Body of pancreas (tissue), 4 donors: ENCODE data around the gene TEX30. TPM values are rescaled to one million over a fixed set of nuclear protein-coding genes. Genes with fewer than 3 reads are reported as not detected.

Experiments
- ATAC-seq: fragments of 150-250 bp; one replicate; pipeline ENCODE4 v1.9.1; 2016
- DNase-seq, 4 donors: peaks; one replicate each; pipeline ENCODE4 v3.0.0-alpha.2; 2019
- H3K27ac ChIP-seq, 4 donors: fragments of 200-600 bp; sonication (generic); 1 replicate in 3 of 4; 2 replicates in 1 of 4; pipeline versions ENCODE4 v1.5.1 to v1.6.1; 2016 to 2019; ENCODE audit warnings: mild to moderate bottlenecking in 1 of 4, mixed read lengths in 1 of 4, moderate library complexity in 1 of 4
- H3K27me3 ChIP-seq, 2 donors: fragments of 200-600 bp; sonication (generic); one replicate each; pipeline ENCODE4 v1.6.0; 2016; ENCODE audit warnings: mild to moderate bottlenecking in 1 of 2
- H3K36me3 ChIP-seq, 2 donors: fragments of 200-600 bp; sonication (generic); replicated peaks in 1 of 2; 2 replicates each; pipeline ENCODE4 v1.5.1; 2016; ENCODE audit warnings: low read depth in 2 of 2; ENCODE audit not compliant: insufficient read depth in 1 of 2
- H3K4me1 ChIP-seq: fragments of 200-600 bp; sonication (generic); one replicate; pipeline ENCODE4 v1.6.0; 2016
- H3K4me3 ChIP-seq, 2 donors: fragments of 200-600 bp; sonication (generic); 1 replicate in 1 of 2; 2 replicates in 1 of 2; pipeline ENCODE4 v1.5.1; 2016 to 2019
- H3K9me3 ChIP-seq, 3 donors: fragments of 200-600 bp; sonication (generic); 1 replicate in 2 of 3; 2 replicates in 1 of 3; pipeline ENCODE4 v1.5.1; 2016
- POLR2A ChIP-seq, 3 donors: fragments of 450-650 bp; IDR thresholded peaks; one replicate each; pipeline ENCODE4 v1.6.1; 2016; ENCODE audit warnings: antibody characterized with exemption in 3 of 3, mild to moderate bottlenecking in 2 of 3
- WGBS, 2 donors: methylation state at CpG; one replicate each; pipeline ENCODE4 v1.1.5; 2017; 5-methylcytosine and 5-hydroxymethylcytosine counted together
- intact Hi-C: fragments of 100-400 bp; cut with DNase I; formaldehyde crosslinking; loops from one replicate; pipeline ENCODE4 v1.15.1; 2023
- total RNA-seq, 2 donors: library from RNA; depleted of rRNA; stranded (reverse); fragments of >200 nt; gene quantifications; one replicate each; pipeline ENCODE4 v1.1.0, GENCODE V29; 2016
- TF ChIP-seq, protein P1 (sequence below), 7 experiments: fragments of 450-650 bp in 4 of 7; fragments of 200-600 bp in 3 of 7; sonication (generic) in 3 of 7; IDR thresholded peaks; one replicate each; pipeline ENCODE4 v1.5.1; 2016 to 2019; ENCODE audit warnings: antibody characterized with exemption in 7 of 7

TEX30 gene
- total RNA-seq, 2 donors from 2014 or later: 3.6 to 4.2 TPM

DNA sequence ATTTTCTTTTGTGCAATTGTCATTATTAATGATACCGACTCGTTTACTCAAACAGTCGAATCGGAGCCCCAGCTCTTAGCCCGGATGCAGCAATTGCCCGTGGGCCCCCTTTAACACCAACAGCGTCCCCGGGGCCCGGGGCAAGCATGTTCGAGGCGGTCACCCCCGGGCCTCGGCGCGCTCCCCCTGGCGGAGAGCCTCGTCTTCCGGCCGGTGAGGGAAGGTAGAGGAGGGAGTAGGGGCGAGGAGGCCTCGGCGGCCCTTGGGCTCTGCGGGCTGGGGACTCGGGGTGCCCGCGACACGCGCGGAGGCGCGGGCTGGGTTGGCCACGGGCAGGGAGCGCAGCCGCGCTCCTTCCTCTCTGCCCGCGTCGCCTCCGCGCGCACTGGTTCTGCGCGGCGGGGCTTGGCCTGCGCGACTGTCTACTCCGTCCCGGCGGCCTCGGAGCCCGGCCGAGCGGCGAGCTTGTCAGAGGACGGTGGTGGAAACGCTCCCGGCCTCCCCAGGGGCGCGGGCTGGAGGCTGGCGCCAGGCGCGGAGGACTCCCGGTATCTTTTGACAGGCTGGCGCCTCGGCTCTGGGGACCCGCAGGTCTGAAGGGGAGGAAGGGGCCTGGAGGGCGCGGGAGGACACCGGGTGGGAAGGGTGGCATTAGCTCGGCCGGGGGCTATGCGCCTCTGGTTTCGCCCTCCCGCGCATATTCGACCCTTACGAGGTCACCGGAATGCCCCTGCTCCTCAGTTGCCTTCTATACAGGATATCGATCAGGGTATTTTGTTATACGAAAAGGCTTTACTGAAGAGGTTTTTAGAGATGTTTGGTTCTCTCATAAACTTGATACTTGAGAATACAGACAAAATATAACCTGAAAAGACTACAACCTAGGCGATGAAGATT lies 26.8 kb upstream of the TEX30 start:
- peak; percentile 81 to 84 (median 82) for DNase-seq
- peak overlapping the region; percentile 77 to 85 for H3K4me3 ChIP-seq
- H3K27me3 ChIP-seq: no peaks in the 10 kb centered on the region
- ATAC-seq: peak; percentile 80
- no peaks in the 10 kb centered on the region for H3K36me3 ChIP-seq
- intact Hi-C loops: no loop called here
- peak in 2 of 3 donors; percentile 49 to 50 for TF ChIP-seq POLR2A (IDR thresholded peaks at IDR 0.05)
- TF ChIP-seq, protein P1, sequence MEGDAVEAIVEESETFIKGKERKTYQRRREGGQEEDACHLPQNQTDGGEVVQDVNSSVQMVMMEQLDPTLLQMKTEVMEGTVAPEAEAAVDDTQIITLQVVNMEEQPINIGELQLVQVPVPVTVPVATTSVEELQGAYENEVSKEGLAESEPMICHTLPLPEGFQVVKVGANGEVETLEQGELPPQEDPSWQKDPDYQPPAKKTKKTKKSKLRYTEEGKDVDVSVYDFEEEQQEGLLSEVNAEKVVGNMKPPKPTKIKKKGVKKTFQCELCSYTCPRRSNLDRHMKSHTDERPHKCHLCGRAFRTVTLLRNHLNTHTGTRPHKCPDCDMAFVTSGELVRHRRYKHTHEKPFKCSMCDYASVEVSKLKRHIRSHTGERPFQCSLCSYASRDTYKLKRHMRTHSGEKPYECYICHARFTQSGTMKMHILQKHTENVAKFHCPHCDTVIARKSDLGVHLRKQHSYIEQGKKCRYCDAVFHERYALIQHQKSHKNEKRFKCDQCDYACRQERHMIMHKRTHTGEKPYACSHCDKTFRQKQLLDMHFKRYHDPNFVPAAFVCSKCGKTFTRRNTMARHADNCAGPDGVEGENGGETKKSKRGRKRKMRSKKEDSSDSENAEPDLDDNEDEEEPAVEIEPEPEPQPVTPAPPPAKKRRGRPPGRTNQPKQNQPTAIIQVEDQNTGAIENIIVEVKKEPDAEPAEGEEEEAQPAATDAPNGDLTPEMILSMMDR (IDR thresholded peaks at IDR 0.05): peak; percentile 57 to 81 (median 75)
- H3K27ac ChIP-seq: peak overlapping the region; percentile 28 to 84 (median 76)
- 1 to 3% methylated on average over 23 to 75 of the region's 81 CpGs for WGBS, 2 donors
- peaks cover 19% of the 10 kb centered on the region for H3K4me1 ChIP-seq
- H3K9me3 ChIP-seq: no peaks in the 10 kb centered on the region

DNA sequence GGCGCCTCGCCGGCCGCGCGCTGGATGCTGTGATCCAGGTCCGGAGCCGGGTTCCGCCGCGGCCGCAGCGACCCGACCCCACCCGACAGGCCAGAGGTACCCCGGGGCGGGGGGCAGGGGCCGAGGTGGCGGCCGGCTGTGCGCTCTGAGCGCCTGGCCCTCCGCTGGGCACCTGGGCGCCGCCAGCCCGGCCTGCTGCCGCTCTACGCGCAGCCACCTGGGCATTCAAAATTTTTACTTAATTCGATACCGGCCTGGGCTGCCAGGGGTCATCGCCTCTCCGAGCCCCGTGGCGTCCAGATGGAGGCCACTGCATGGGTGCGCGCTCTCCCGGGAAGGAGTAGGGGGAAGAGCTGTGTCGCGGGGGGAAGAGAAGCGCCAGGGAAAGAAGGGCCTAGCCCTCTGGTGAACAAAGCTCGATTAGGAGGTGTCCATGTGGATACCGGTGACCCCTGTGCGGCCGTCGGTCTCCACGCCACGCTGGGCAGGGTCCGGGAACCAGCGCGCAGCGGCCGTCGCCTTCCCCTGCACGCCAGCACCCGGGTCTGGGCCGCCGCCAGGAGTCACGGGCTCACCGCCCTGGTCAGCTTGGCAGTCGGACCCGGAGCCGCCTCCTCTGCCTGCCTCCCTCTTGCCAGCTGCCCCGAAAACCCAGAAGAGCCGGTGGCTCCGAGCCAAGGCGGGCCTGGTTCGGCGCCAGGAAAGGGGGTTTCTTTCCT lies 26.0 kb upstream of the TEX30 start:
- TF ChIP-seq, protein P1 (IDR thresholded peaks at IDR 0.05): no peak
- no peak for TF ChIP-seq POLR2A (IDR thresholded peaks at IDR 0.05)
- DNase-seq: peak in 3 of 4 donors; percentile 12 to 39 (median 28)
- Histone ChIP-seq H3K36me3 (no peaks in the 10 kb centered on the region), H3K4me1 (peaks cover 19% of the 10 kb centered on the region), H3K27me3 (no peaks in the 10 kb centered on the region), H3K27ac (peak overlapping the region in 3 of 4 donors; percentile 73 to 84 (median 79)), H3K9me3 (no peaks in the 10 kb centered on the region), H3K4me3 (peak overlapping the region; percentile 77 to 85)
- 1% methylated on average over 21 to 69 of the region's 69 CpGs for WGBS, 2 donors
- peak; percentile 30 for ATAC-seq
- intact Hi-C loops: no loop called here

DNA sequence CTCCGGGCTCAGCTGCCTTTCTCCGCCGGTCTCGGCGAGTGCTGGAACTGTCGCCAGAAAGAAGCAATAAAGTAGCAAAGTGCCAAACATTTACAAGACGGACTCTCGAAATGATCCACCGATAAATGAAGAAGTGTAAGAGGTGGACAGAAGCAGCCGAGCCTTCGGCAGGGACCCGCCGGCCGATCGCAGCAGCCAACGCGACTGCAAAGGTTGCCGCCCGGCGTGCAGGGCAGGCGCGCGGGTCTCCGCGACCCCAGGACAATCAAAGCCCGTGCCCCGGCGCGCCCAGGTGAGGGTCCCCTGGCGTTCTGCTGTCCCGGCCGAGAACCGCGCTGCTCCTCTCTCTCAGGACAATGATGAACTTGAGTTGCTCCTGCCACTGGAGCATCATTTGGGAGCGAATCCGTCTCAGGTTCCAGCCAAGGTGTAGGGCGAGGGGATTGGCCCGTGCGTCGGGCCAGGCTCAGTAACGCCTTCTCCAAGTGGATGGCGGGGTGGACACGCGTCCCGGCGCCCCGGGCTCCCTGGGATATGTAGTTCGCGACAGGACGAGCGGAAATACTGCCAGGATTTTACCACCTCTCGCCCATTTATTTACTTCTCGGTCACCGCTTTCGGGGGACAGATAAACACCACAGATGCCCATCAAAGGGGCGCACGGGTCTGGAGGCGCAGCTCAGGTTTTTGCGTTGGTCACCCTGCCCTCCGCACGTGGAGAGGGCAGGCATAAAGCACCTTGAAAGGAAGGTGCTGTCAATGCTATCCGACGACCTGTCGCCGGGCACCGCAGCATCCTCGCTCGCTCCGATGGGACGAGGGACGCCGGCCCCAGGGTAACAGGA lies 25.2 kb upstream of the TEX30 start, which contains the start of the genes BIVM and POGLUT2:
Gene BIVM, plus strand, starts transcription at position 539 of the 845 bp plus-strand sequence. CDS start 8,149 bp downstream, outside the sequence.
Gene POGLUT2, minus strand, starts transcription at position 396 of the 845 bp plus-strand sequence. Its CDS starts 306 bp downstream, at position 90.
- ATAC-seq: peak; percentile 94
- no peaks in the 10 kb centered on the region for H3K27me3 ChIP-seq
- peak within 1 kb of the TSS in 3 of 4 donors; percentile 73 to 84 (median 79) for H3K27ac ChIP-seq
- peak within 1 kb of the TSS; percentile 77 to 85 for H3K4me3 ChIP-seq
- intact Hi-C loops: no loop called here
- peak; percentile 90 to 94 (median 92) for DNase-seq
- H3K4me1 ChIP-seq: peaks cover 17% of the 10 kb centered on the region
- no peaks in the 10 kb centered on the region for H3K9me3 ChIP-seq
- WGBS, 2 donors: 0% methylated on average over 44 to 71 of the region's 72 CpGs
- H3K36me3 ChIP-seq: no peaks in the 10 kb centered on the region
- TF ChIP-seq POLR2A (IDR thresholded peaks at IDR 0.05): peak in 2 of 3 donors; percentile 26 to 30
- TF ChIP-seq, protein P1 (IDR thresholded peaks at IDR 0.05): no peak

DNA sequence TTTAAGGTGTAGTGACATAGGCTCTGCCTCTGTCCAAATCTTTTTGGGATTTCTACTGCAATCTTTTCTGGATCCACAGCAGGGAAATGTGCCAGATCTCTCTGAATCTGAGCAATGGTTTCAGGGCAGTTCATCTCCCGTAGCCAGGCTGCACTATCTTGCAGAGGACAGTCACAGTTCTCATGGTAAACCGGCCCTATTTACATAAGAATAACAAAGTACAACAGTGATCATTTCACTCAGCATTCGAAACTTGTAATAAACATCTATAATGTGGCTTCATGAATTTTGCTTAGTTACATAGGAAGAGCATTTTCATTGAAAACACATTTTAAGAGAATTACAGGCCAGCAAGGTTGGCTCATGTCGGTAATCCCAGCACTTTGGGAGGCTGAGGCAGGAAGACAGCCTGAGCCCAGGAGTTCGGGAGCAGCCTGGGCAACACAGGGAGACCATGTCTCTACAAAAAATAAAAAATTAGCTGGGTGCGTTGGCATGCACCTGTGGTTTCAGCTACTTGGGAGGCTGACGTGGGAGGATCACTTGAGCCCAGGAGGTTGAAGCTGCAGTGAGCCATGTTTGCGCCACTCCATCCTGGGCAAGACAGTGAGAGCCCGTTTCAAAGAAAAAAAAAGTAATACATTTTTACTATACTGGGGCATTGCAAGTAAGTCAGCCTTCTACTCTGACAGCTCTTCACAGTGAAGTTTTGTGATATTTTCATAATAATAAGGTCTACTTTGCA lies 20.2 kb upstream of the TEX30 start:
- intact Hi-C loops: no loop called here
- ATAC-seq: no peak
- DNase-seq: no peak

More for the DNA sequence above, 20.2 kb upstream of the TEX30 start:
- Histone ChIP-seq H3K4me1 (peaks cover 3% of the 10 kb centered on the region), H3K36me3 (no peaks in the 10 kb centered on the region), H3K9me3 (no peaks in the 10 kb centered on the region), H3K27ac (no peak overlapping the region), H3K4me3 (no peak overlapping the region), H3K27me3 (no peaks in the 10 kb centered on the region)
- TF ChIP-seq, protein P1 (IDR thresholded peaks at IDR 0.05): no peak
- no peak for TF ChIP-seq POLR2A (IDR thresholded peaks at IDR 0.05)
- 89 to 92% methylated on average over 9 of the region's 9 CpGs for WGBS, 2 donors
